ENCODE data around the gene FERD3L. TPM values are rescaled to one million over a fixed set of nuclear protein-coding genes. Genes with fewer than 3 reads are reported as not detected.

The FERD3L gene
- total and polyA plus RNA-seq, 7 experiments from 2014 or later: not detected

- H3K27me3 Mint-ChIP-seq: peaks cover 51 to 72% (median 66%) of the 10 kb centered on the region in 5 donors
- H3K27me3 ChIP-seq (ENCODE audit: control insufficient read depth in 2 of 2, insufficient read depth in 2 of 2, low read length in 2 of 2): peaks cover 1 to 26% of the 10 kb centered on the region in 2 donors
- no peaks in the 10 kb centered on the region for H3K36me3 Mint-ChIP-seq
- intact Hi-C loops (cut with micrococcal nuclease): loop anchor here in 1 of 2 donors (5.0 kb wide), 2 partner anchors 256 to 1679 kb away; no protein-coding TSS in a partner anchor
- H3K4me3 Mint-ChIP-seq: peak overlapping the region in 2 of 10 donors; percentile 42 to 52
- no peak for DNase-seq
- H3K4me3 ChIP-seq (ENCODE audit: low read length): no peak overlapping the region
- POLR2A ChIA-PET: no interaction called here
- CTCF ChIA-PET: no interaction called here
- peaks cover 0 to 14% (median 2%) of the 10 kb centered on the region in 11 donors for H3K9me3 Mint-ChIP-seq
- no peaks in the 10 kb centered on the region for H3K36me3 ChIP-seq (ENCODE audit: control insufficient read depth in 2 of 3, insufficient read depth in 3 of 3, low read length in 3 of 3)
- no peaks in the 10 kb centered on the region for H3K4me1 ChIP-seq (ENCODE audit: control insufficient read depth in 2 of 2, insufficient read depth in 2 of 2, low read length in 2 of 2)
- no peaks in the 10 kb centered on the region for H3K9me3 ChIP-seq (ENCODE audit: control insufficient read depth in 2 of 3, low read length in 3 of 3)
- H3K4me1 Mint-ChIP-seq: peaks cover 0 to 4% (median 3%) of the 10 kb centered on the region in 7 donors
- no peak overlapping the region for H3K27ac Mint-ChIP-seq
- ATAC-seq: no peak
- no peak overlapping the region for H3K27ac ChIP-seq (ENCODE audit: low read depth, low read length)
Observed at GRCh38 chr7:19117870-19118608, 27.2 kb downstream of the FERD3L start.

DNA sequence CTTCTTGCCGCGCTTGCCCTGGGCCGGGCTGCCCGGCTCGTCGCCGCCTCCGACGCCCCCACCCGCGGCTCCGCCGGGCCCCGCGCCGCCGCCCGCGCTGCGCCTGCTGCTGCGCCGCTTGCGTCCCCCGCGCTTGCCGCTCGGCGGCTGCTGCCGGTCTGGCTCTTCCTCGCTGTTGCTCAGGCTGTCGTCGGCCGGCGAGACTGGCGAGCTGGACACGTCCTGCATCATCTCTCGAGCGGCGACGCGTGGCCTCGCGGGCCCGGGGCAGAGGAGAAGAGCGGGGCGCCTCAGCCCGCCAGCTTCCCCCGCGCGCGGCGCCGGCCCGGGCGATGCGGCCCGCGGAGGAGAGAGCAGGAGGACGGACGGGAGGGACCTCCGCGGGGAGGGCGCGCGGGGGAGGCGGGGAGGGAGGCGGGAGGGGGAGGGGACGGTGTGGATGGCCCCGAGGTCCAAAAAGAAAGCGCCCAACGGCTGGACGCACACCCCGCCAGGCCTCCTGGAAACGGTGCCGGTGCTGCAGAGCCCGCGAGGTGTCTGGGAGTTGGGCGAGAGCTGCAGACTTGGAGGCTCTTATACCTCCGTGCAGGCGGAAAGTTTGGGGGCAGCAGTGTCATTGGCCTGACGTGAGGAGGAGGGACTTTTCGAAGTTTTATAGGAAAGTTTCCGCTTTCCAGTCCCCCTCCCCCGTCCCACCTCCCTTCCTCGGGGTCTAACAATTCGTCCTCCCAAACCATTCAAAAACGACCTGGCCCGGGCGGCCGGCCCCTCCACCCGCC, 27.9 kb downstream of the FERD3L start, which contains the start of gene TWIST1:
Gene TWIST1 (minus strand): TSS at position 546 of the 779 bp plus-strand sequence. CDS start 315 bp downstream, at position 231.
- intact Hi-C loops (cut with micrococcal nuclease): loop anchor here in 1 of 2 donors (5.0 kb wide), 2 partner anchors 255 to 1680 kb away; no protein-coding TSS in a partner anchor
- peaks cover 0 to 11% (median 1%) of the 10 kb centered on the region in 11 donors for H3K9me3 Mint-ChIP-seq
- H3K4me3 Mint-ChIP-seq: peak within 1 kb of the TSS in 2 of 10 donors; percentile 52 to 69
- no peak within 1 kb of the TSS for H3K27ac Mint-ChIP-seq
- H3K4me1 ChIP-seq (ENCODE audit: control insufficient read depth in 2 of 2, insufficient read depth in 2 of 2, low read length in 2 of 2): no peaks in the 10 kb centered on the region
- H3K27me3 ChIP-seq (ENCODE audit: control insufficient read depth in 2 of 2, insufficient read depth in 2 of 2, low read length in 2 of 2): peaks cover 5 to 26% of the 10 kb centered on the region in 2 donors
- H3K27me3 Mint-ChIP-seq: peaks cover 57 to 73% (median 71%) of the 10 kb centered on the region in 5 donors
- no peak within 1 kb of the TSS for H3K4me3 ChIP-seq (ENCODE audit: low read length)
- ATAC-seq (no peak), DNase-seq (peak in 1 of 9 donors; percentile 31)
- no peaks in the 10 kb centered on the region for H3K9me3 ChIP-seq (ENCODE audit: control insufficient read depth in 2 of 3, low read length in 3 of 3)
- ChIA-PET POLR2A (no interaction called here), CTCF (no interaction called here)
- H3K36me3 Mint-ChIP-seq: no peaks in the 10 kb centered on the region
- H3K36me3 ChIP-seq (ENCODE audit: control insufficient read depth in 2 of 3, insufficient read depth in 3 of 3, low read length in 3 of 3): no peaks in the 10 kb centered on the region
- no peak within 1 kb of the TSS for H3K27ac ChIP-seq (ENCODE audit: low read depth, low read length)
- H3K4me1 Mint-ChIP-seq: peaks cover 0 to 4% (median 3%) of the 10 kb centered on the region in 7 donors

- Mint-ChIP-seq H3K4me3 (peak overlapping the region in 8 of 10 donors; percentile 7 to 69 (median 46)), H3K27ac (peak overlapping the region in 1 of 9 donors; percentile 54), H3K4me1 (peaks cover 0 to 4% (median 3%) of the 10 kb centered on the region in 7 donors), H3K36me3 (peaks cover 0 to 4% (median 0%) of the 10 kb centered on the region in 5 donors), H3K9me3 (peaks cover 0 to 16% (median 1%) of the 10 kb centered on the region in 11 donors), H3K27me3 (peaks cover 58 to 77% (median 72%) of the 10 kb centered on the region in 5 donors)
- H3K4me1 ChIP-seq (ENCODE audit: control insufficient read depth in 2 of 2, insufficient read depth in 2 of 2, low read length in 2 of 2): no peaks in the 10 kb centered on the region
- peak in 1 of 9 donors; percentile 22 for DNase-seq
- intact Hi-C loops (cut with micrococcal nuclease): loop anchor here in 1 of 2 donors (5.0 kb wide), 2 partner anchors 254 to 1681 kb away; no protein-coding TSS in a partner anchor
- no peak overlapping the region for H3K27ac ChIP-seq (ENCODE audit: low read depth, low read length)
- H3K27me3 ChIP-seq (ENCODE audit: control insufficient read depth in 2 of 2, insufficient read depth in 2 of 2, low read length in 2 of 2): peaks cover 5 to 26% of the 10 kb centered on the region in 2 donors
- H3K4me3 ChIP-seq (ENCODE audit: low read length): no peak overlapping the region
- H3K36me3 ChIP-seq (ENCODE audit: control insufficient read depth in 2 of 3, insufficient read depth in 3 of 3, low read length in 3 of 3): no peaks in the 10 kb centered on the region
- ATAC-seq: no peak
- ChIA-PET CTCF (no interaction called here), POLR2A (no interaction called here)
- H3K9me3 ChIP-seq (ENCODE audit: control insufficient read depth in 2 of 3, low read length in 3 of 3): no peaks in the 10 kb centered on the region
Observed at GRCh38 chr7:19116121-19117090, 28.8 kb downstream of the FERD3L start.

- H3K27me3 Mint-ChIP-seq: peaks cover 58 to 78% (median 72%) of the 10 kb centered on the region in 5 donors
- POLR2A ChIA-PET: no interaction called here
Observed at GRCh38 chr7:19114551-19114855, 30.7 kb downstream of the FERD3L start.

GRCh38 chr7:19113855-19114550, 31.2 kb downstream of the FERD3L start:
- ATAC-seq (no peak), DNase-seq (no peak)
- no peaks in the 10 kb centered on the region for H3K9me3 ChIP-seq (ENCODE audit: control insufficient read depth in 2 of 3, low read length in 3 of 3)
- Mint-ChIP-seq H3K36me3 (peaks cover 0 to 8% (median 2%) of the 10 kb centered on the region in 5 donors), H3K4me1 (peaks cover 0 to 4% (median 3%) of the 10 kb centered on the region in 7 donors), H3K4me3 (no peak overlapping the region), H3K9me3 (peaks cover 0 to 24% (median 10%) of the 10 kb centered on the region in 11 donors), H3K27me3 (peaks cover 61 to 78% (median 72%) of the 10 kb centered on the region in 5 donors), H3K27ac (no peak overlapping the region)
- H3K27ac ChIP-seq (ENCODE audit: low read depth, low read length): no peak overlapping the region
- ChIA-PET CTCF (no interaction called here), POLR2A (no interaction called here)
- peaks cover 5 to 26% of the 10 kb centered on the region in 2 donors for H3K27me3 ChIP-seq (ENCODE audit: control insufficient read depth in 2 of 2, insufficient read depth in 2 of 2, low read length in 2 of 2)
- no peak overlapping the region for H3K4me3 ChIP-seq (ENCODE audit: low read length)
- no peaks in the 10 kb centered on the region for H3K36me3 ChIP-seq (ENCODE audit: control insufficient read depth in 2 of 3, insufficient read depth in 3 of 3, low read length in 3 of 3)
- intact Hi-C loops (cut with micrococcal nuclease): loop anchor here in 1 of 2 donors (5.0 kb wide), 1 partner anchor 1673 kb away; the partner anchor contains the start of gene SP8
- H3K4me1 ChIP-seq (ENCODE audit: control insufficient read depth in 2 of 2, insufficient read depth in 2 of 2, low read length in 2 of 2): no peaks in the 10 kb centered on the region

More at GRCh38 chr7:19114551-19114855, 30.7 kb downstream of the FERD3L start:
- H3K27ac Mint-ChIP-seq: no peak overlapping the region
- peaks cover 0 to 26% (median 5%) of the 10 kb centered on the region in 11 donors for H3K9me3 Mint-ChIP-seq
- H3K36me3 Mint-ChIP-seq: peaks cover 0 to 8% (median 2%) of the 10 kb centered on the region in 5 donors
- peaks cover 0 to 4% (median 3%) of the 10 kb centered on the region in 7 donors for H3K4me1 Mint-ChIP-seq
- Histone ChIP-seq H3K4me1 (ENCODE audit: control insufficient read depth in 2 of 2, insufficient read depth in 2 of 2, low read length in 2 of 2) (no peaks in the 10 kb centered on the region), H3K27me3 (ENCODE audit: control insufficient read depth in 2 of 2, insufficient read depth in 2 of 2, low read length in 2 of 2) (peaks cover 5 to 26% of the 10 kb centered on the region in 2 donors), H3K36me3 (ENCODE audit: control insufficient read depth in 2 of 3, insufficient read depth in 3 of 3, low read length in 3 of 3) (no peaks in the 10 kb centered on the region), H3K27ac (ENCODE audit: low read depth, low read length) (no peak overlapping the region), H3K4me3 (ENCODE audit: low read length) (no peak overlapping the region), H3K9me3 (ENCODE audit: control insufficient read depth in 2 of 3, low read length in 3 of 3) (no peaks in the 10 kb centered on the region)
- ATAC-seq: no peak
- no peak for DNase-seq
- H3K4me3 Mint-ChIP-seq: no peak overlapping the region
- CTCF ChIA-PET: no interaction called here
- intact Hi-C loops (cut with micrococcal nuclease): loop anchor here in 1 of 2 donors (5.0 kb wide), 1 partner anchor 1673 kb away; the partner anchor contains the start of gene SP8
